Activated gamma-delta T cell treated with anti-CD3 and anti-CD28 coated beads, Interleukin-2, amount 50 U/mL, for 16 hours (primary cell): ENCODE data around the gene GLYR1.
"Not testable (repeated sequence)": the region's sequence is repeated elsewhere in the genome, so short reads cannot be mapped to it uniquely, and the experiment has no call there.

Source experiments
- DNase-seq: peaks from one replicate; pipeline ENCODE4 v3.0.0-alpha.2; 2020; ENCODE audit warnings: low read depth

GLYR1 gene

DNA sequence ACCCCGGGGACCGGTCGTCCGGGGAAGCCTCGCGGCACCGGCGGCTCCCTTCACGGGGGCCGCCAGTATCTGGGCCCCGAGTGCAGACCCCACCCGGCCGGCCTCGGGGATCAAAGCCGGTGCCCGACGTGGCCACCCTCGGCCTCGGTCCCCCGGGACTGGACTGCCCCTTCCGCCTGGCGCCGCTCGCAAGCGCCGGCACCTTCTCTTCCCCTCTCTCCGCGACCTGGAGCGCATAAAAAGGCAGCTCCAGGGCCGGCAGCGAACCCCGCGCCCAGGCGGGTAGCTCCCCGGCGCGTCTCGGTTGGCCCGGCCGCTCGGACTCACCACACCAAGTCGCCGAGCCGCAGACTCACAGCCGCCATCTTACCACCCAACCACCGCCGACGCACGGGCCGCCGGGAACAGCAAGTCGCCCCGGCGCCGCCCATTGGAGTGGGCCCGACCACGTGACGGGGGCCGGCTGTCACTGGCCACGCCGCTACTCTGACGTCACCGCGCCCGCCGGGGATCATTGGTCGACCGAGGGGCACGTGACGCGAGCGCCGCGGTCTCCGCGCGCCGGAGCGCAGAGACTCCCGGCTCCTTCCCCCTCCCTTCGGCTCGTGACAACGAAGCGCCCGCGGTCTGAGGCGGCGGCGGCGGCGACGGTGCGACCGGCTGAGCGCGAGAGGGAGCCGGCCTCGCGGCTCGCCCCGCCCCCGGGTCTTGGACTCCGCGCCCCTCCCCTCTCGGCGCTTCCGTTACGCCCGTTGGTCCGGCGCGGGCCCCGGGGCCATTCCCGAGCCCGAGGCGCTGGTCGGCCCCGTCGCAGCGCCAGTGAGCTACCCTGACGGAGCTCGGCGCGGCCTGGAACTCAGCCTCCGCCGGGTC, at the start of gene GLYR1, which contains the start of gene UBN1:
TSS of gene GLYR1 (minus strand) at position 388 of the 873 bp plus-strand sequence. CDS start at position 365, 23 bp downstream.
TSS of gene UBN1 (plus strand) at position 581 of the 873 bp plus-strand sequence. CDS start 5,437 bp downstream, outside the sequence.
- peak; percentile 99 for DNase-seq

DNA sequence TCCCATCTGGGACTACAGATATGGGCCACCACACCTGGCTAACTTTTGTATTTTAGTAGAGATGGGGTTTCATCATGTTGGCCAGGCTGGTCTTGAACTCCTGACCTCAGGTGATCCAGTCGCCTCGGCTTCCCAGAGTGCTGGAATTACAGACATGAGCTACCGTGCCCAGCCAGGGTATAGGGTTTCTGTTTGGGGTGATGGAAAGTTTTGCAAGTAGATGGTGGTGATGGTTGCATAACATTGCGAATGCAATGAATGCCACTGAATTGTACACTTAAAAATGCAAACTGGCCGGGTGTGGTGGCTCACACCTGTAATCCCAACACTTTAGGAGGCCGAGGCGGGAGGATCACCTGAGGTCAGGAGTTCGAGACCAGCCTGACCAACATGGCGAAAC, 49.7 kb upstream of the GLYR1 start:
- not testable (repeated sequence) for DNase-seq

DNA sequence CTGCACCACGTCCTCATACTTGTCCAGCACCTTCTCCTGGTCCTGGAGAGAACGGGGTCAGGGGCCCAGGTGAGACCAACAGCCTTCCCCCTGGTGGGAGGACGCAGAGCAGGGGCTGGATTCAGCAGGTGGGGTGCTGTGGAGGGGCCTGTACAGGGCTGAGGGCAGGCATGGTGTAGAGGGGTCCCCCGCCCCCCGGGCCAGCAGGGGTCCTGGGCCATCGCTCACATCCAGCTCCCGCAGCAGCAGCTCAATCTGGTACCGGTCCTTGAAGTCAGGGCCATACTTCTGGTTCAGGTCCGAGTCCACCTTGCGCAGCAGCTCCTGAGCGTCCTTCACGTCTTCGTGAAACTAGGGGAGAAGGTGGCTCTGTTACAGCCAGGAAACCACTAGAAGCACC, 48.3 kb upstream of the GLYR1 start:
- no peak for DNase-seq

DNA sequence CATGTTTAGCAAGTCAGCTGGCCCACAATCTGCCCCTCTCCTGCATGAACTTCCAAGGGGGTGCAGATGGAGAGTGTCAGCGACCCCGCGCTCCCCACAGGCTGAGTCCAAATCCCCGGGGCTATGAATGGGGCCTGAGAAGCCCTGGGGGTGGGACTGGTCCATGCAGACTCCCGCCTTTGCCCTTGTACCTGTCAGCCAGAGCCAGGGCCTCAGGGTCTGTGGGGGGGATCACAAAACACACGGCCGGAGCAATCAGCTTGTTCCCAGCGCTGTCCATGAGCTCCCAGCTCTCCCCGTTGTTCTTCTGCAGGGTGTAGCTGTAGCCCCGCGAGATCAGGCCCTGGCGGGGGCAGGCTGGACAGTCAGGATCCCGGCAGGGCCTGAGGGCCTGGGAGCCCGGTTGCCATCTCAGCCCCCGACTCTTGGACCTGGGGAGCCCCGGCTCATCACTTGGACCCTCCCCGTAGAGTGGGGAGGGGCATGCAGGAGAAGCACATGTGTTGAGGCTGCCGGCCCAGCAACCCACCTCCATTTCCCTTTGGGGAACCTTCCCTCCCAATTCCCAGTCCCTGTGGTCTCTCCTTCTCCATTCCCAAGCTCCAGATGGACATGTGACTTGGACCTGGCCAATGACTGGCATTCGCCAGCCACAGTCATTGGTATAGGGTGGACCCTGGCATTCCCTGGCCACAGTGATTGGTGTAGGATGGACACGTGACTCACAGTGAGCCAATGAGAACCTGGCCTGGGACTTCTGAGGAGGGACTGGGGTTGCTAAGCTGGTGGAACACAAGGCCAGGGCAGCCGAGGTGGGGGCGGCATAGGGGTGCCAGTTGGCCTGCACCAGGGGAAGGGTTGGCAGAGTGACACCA, 47.4 kb upstream of the GLYR1 start:
- no peak for DNase-seq

DNA sequence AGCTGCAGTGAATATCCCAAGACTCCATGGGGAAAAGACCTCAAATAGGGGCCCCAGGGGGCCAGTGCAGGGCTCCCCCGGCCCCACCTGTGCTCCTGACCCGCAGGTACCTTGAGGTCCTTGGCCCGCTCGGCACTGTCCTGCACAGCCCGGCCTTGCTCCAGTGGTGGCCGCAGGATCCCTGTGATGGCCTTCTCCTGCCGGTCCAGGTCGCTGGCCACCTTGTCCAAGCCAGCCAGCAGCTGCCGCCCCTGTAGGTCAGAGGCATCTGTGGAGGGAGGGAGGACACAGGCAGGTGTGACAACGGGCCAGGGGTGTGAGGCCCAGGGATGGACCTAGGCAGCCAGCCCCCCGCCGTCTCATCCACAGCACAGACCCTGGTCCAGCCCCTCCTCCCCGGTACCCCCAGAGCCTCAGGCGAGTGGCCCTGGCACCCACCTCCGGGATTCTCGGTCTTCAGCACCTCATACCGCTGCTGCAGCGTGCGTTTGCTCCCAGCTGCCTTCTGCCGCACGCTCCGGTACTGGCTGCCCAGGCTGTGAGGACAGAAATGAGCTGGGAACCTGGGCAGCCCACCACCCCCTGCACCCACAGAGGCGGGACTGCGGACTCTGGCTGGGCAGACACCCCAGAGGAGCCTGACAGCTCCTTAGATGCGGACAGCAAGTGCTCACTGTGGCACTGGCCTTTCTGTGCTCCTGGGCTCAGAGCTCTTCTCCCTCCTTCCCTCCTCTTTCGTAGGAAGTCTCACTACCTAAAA, 46.2 kb upstream of the GLYR1 start:
- no peak for DNase-seq

DNA sequence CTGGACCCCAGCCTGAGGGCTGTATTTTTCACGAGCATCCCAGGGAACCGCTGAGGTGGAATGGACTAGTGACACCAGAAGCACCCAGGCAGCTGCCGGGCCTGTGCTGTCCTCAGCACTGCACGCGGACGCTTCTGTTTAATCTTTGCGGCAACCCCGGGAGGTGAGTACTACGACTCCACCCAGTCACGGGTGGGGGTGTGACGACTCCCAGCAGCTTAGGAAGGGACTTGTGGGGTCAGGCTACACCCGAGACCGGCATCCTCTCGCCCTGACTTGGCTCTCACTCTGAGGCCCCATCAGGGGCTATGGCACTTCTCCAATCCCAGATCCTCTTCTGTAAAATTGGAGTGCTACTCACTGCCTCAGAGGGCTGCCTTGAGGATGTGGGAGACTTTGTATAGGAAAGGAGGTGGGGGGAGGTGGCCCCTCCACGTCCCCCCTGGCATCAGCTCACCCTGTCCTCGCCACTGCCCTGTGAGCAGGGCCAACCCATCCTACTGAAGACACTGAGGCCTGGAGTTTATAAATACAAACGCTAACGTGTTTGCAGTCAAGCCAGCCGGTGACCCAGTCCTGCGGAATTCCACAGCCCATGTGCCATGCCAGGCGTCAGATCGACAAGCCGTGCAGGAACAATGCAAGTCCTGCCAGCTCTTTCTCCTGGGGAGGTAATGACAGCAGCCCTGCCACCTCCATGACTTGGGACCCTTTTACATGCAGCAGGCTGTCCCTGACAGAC, 45.4 kb upstream of the GLYR1 start:
- DNase-seq: no peak

DNA sequence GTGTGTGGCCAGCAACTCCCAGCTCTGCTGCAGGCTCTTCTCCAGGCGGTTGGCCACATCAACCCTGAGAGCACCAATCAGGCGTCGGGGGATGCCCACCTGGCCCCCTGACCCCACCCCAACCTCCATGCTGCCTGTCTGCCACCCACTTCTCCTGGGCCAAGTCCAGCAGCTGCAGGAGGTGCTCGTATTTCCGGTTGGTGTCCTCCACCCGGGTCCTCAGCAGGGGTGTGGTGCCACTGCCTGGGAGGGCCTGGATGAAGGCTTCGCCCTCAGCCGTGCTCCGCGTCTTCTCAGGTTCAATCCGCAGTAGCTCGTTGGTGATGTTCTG, 44.8 kb upstream of the GLYR1 start:
- no peak for DNase-seq

DNA sequence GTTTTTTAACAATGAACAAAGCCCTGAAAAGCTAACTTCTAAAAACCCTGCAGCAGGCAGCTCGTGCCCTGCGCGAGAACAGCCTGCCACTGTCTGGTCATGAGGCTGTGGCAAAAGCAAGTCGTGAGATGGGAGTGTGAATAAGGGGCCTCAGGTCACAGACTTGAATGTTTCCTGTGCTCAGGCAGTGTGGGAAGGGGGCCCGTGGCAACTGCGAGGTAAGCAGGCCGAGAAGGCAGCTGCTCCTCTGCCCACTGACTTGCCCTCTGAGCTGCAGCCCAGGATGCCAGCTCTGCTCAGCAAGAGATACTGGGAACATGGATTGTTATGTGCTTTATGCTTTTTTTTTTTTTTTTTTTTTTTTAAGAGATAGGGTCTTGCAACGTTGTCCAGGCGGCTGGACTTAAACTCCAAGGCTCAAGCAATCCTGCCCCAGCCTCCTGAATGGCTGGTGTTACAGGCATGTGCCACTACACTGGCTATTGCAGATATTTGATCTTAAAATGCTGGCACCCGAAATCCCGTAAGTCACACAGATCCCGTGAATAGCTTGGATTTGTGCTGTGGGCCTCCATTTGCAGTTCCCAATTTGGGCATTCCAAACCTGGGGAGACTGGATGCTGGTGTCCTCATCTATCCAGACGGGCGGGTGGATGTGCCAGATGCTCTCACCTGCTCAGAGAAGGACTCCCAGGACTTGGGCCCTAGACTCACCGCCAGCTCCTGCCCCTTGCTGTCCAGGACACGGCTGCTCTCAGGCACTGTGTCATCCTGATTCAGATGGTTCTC, 44.2 kb upstream of the GLYR1 start:
- DNase-seq: no peak

DNA sequence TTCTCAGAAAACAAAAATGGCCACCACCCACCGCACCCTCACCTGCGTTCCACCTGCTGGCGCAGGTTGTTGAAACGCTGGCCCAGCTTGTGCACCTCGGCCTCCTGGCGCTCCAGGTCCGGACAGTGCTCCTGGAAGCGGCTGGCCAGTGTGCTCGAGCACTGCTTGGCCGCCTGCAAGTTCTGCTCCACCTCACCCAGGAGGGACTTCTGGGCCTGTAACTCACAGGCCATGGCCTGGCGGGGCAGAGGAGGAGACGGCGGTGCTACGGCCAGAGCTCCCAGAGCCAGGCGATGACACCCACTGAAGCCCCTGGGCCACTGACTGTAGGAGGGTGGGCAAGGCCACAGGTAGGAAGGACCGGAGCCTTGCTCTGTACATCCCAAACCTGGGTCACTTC, 43.6 kb upstream of the GLYR1 start:
- DNase-seq: no peak

DNA sequence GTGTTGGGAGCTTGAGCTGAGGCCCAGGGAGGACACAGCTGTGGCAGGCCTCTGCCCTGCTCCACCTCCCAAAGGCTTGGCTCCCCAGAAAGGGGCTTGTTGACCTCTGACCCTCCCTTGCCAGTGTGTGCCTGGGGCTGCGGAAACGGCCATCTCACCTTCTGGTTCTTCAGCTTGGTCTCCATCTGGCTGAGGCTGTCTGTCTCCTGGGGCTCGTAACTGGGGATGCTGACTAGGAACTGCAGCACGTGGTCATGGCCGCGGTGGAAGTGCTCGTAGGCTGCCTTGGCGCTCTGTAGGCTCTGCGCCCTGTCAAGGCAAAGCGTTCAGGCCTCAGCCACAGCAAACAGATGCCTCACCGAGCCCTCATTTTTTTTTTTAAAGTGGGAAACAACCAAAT, 42.9 kb upstream of the GLYR1 start:
- no peak for DNase-seq

DNA sequence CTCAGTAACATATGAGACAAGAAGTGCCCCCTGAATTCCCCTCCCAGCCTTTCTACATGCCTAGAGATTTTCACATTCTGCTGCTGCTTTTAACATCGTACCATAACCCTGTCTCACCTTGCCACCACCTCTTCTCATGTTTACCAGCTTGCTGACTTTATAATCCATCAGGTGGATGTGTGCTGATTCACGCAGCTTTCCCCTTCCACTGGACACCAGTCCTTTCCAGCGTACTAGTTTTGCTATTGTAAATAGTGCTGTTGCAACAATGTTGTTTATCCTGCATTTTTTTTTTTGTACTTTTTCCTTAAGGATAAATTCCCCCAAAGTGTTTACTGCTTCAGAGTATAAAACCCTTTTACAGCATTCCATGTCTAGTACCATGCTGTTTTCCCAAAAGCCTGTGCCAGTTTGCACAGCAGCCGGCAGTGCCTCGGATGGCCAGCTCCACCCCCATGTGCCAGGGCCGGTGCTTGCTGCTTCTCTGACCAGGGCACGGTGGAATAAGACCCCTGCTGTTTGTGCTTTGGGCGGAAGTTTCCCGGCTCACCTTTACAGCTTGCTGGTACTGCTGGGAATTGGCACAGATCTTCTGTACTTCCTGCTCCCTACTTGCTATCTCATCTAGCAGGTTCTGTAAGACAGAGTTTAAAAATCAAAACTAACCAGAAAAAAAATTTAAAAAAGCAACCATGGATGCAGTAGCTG, 41.5 kb upstream of the GLYR1 start:
- no peak for DNase-seq

DNA sequence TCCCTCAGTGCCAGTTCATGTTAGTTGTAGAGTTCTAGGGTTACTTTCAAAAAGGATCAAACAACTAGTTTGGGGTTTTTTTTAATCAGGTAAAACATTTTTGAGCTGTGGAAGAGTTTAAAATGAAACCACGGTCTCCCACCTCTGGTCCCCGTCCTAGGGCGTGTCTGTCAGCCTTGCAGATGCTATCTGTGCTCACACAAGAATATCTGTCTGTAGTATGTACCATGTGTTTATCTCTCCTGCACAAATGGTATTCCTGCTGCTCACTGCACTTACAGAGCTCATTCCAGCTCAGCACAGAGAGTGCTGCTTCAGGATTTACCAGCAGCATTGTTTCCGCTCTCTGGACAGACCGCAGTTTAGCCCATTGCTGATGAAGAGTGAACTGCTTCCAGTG, 39.1 kb upstream of the GLYR1 start:
- no peak for DNase-seq

DNA sequence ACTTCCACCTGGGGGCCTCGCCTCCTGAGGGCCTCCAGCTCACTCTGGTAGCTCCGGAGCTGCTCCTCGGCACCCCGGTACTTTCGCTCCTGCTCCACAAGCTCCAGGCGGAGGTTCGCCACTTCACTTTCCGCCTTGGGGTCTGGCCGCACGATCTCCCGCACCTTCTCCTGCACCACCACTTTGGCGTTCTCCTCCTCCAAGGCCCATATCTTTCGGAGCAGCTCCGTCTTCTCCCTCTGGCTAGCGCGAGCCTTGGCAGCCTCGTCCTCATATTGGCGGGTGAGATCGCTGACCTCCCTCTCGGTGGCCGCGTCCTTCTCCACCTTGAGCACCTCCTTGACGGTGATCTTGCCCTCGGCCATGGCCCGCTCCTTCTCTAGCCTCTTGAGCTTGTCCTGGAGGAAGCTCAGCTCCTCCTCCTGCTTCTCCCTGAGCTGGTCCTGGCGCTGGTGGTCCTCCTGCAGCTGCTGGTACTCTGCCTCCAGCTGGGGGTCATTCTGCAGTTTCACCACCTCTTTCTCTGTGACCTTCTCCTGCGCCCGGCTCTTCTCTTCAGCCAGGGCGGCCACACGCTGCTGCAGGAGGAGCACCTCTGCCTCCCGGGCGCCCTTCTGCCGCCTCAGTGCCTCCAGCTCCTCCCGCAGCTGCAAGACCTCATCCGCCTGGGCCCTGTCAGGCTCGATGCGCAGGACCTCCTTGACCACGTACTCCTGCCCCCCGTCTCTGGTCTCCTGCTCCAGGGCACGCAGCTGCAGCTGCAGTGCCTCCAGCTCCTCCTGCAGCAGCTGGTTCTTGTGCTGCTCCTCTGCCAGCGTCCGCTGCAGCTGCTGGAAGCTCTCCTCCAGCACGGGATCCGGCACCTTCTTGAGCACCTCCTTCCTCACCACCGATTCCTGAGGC, 38.1 kb upstream of the GLYR1 start:
- no peak for DNase-seq

DNA sequence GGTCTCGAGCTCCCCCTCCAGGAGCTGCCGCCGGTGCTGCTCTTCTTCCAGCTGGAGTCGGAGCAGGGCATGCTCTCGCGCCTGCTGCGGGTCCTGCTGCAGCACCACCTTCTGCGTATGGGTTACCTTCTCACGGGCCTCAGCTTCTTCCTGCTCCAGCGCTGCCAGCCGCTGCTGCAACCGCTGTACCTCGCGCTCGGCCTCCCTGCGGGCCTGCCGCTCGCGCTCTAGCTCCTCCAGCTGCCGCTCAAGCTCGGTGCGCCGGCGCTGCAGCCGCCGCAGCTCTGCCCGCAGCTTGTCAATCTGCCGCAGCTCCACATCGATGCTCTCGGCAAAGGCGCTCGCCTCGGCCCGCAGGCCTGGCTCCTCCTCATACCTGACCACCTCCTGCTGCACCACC, 37.1 kb upstream of the GLYR1 start:
- DNase-seq: no peak

DNA sequence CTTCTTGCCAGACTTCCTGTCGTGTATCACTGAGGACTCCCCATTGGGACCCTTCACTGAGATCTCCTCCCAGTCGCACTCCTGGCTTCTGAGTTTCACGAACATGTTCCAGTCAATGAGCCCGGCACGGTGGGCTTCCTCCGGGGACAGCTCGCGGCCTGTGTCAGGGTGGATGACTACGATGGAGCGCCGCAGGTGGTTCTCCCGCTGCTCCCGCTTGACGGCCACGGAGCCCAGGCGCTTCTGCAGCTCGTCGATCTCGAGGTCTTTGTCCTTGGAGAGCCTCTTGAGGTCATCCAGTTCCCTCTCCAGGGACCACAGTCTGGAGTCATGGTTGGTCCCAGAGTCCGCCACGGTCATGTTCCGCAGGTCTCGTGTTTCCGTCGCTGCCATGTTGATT, 36.4 kb upstream of the GLYR1 start:
- DNase-seq: no peak

DNA sequence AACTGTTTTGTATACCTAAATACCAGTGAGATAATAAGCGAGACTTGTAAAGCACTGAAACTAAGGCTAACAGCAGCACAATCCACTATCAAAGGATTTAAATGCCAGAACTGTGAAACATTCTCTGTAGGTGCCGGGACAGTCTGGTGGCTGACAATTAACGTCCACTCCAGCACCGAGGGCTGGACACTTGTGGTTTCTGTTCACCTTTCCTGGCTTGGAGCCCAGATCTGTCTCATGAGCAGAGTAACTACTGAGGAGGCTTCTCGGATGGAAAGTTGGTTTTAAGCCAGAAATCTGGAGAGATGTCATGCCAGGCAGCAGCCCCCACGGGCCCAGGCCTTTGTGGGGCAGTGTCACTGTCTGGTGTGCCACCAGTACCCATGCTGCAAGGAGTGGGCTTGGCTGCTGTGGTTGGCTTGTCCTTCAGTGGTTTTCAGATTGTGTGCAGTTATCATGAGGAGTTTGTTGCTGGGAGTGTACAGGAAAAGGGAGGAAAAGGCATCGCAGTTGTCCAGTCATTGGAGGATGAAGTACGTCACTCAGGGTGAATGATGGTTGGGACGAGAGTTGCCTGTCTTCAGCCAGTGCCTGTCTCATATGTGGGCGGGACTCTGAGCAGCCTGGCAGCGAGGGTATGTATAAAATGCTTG, 35.7 kb upstream of the GLYR1 start:
- no peak for DNase-seq

DNA sequence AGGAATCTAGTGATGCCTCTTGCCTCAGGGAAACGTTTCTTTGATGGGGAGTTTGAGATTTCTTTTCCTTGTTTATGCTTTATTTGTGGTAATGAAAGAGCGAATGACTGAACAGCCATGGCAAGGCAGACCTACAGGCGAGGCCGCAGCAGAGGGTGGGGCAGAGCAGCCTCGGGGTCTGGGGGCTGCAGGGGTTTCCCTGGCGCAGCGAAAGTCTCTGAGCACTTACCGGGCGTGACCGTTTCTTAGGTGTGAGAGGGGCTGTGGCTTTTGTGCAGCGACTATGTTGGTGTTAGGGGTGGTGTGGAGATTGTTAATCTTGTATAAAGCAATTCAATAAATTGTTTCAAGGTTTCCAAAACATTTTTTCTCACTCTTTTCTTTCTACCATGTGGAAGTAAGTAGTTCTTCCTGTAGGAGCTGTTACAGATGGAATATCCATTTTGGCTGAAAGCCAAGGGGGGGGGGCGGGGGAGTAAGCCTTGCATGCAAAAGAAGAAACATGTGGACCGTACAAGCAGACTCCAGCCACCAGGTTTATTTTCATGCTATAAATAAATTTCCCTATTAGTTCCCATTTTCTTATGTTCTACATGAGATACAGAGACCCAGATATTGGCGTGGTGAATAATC, 35.0 kb upstream of the GLYR1 start:
- no peak for DNase-seq

DNA sequence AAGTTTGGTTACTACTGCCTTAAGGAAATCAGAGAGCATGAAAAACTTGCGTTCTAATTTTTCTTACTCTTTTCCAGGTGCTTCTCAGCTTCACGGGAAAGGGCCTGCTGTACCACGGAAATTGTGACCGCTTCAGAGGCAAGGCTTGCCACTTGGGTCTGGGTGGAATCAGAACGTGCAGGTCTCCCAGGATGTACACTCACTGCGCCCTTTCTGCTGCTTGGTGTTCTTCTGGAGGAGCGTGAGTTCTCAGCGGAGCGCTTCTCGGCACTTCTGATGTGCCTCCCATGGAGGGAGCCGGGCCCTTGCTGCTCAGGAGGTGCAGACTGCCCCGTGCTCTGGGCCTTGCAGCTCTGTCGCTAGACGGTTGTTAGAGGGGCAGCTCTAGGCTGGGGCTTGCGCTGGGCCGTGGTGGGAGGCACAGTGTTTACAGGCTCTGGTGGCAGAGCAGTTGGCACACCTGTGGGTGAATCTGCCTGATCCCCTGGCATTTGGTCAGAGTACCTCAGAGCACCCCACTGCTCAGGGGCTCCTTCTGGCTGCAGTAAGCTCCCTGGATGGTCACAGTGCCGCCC, 33.0 kb upstream of the GLYR1 start:
- DNase-seq: no peak
